Posterior vena cava (tissue), 2 donors: ENCODE measurements around the gene ZNF761. TPM values are rescaled to one million over a fixed set of nuclear protein-coding genes. Genes with fewer than 3 reads are reported as not detected.
"Not testable (repeated sequence)": the region's sequence is repeated elsewhere in the genome, so short reads cannot be mapped to it uniquely, and the experiment has no call there.

Experiments used
- DNase-seq: peaks from one replicate; pipeline ENCODE4 v3.0.0-alpha.2; 2020; ENCODE audit warnings: low spot score
- intact Hi-C, 2 donors: fragments of 100-400 bp; cut with DNase I; formaldehyde crosslinking; loops; one replicate each; pipeline versions ENCODE4 v1.14.1 to v1.14.2; 2022 to 2023
- long read RNA-seq, 2 donors: library from polyadenylated mRNA; unstranded; transcript quantifications; one replicate each; pipeline ENCODE4 v2.0.0, GENCODE V29; 2020 to 2021
- total RNA-seq, 2 donors: library from RNA; stranded (reverse); fragmentation: NEBNext Ultra II Directional; extraction: Animal tissue kit (Norgen Biotek cat#: 25700); gene quantifications; one replicate each; pipeline ENCODE4 v1.2.1, GENCODE V29; 2021
- donor health status: DM: yes; HTN: yes; CAD: no.
- donor health status: DM: yes; HTN: yes; CAD: no.

ZNF761 gene
- 1 to 10 TPM; 9.6 to 9.9 TPM for total RNA-seq
- long read RNA-seq, donor 1, partial matches to known transcripts, result 1 of 2 reads
- long read RNA-seq, donor 1, other reads (novel, unspliced or antisense), result 1 of 2 reads
- long read RNA-seq, donor 2, partial matches to known transcripts, result 0 of 1 reads
- long read RNA-seq, donor 2, other reads (novel, unspliced or antisense), result 1 of 1 reads

- DNase-seq, result peak; percentile 99
- intact Hi-C loops, result no loop called here
These were observed at the start of gene ZNF761 for GRCh38 chr19:53431399-53432087. Gene ZNF761 (plus strand): TSS chr19:53431984. CDS start chr19:53447269, 15,285 bp downstream.

GRCh38 chr19:53388168-53388567 lies 43.6 kb upstream of the ZNF761 start:
- DNase-seq, result no peak
- intact Hi-C loops, result no loop called here

GRCh38 chr19:53388904-53389303 lies 42.9 kb upstream of the ZNF761 start:
- intact Hi-C loops, result no loop called here

DNA sequence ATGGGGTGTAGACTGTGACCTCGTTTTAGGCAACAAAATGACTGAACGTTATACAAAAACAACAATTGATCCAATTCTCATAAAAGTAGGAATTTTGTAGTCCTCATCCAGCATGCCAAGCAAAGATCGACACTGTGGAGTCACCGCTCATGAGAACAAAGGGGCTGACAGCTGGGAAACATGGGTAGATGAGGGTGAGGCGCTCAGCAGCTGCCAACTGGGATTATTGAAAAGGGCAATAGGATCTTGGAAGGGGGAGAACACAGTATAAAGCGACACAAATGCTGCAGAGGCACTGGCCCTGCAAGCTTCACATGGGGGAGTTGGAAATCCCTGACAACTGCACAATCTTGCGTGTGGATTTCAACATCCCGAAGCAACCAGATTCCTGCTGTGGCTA lies 42.2 kb upstream of the ZNF761 start:
- intact Hi-C loops, result no loop called here
- DNase-seq, result no peak

More at GRCh38 chr19:53388904-53389303, 42.9 kb upstream of the ZNF761 start:
- no peak for DNase-seq

DNA sequence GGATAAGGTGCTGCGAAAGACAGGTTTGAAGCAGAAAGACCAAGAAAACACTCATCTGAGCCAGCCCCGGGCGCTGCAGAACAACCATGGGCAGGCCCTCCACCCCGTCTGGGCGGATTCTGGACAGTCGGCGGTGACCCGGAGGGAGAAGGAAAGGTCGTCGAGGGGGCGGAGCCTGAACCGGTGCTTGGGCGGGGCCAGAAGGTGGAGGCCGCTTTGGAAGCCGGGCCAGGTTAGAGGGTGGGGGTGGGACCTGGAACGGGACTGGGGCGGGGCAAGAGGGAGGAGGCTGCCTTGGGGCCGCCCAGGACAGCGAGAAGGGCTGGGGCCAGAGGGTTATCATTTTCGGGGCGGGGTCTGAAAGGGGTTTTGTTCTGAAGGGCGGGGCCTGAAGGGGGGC lies 41.8 kb upstream of the ZNF761 start:
- intact Hi-C loops, result no loop called here
- no peak for DNase-seq

DNA sequence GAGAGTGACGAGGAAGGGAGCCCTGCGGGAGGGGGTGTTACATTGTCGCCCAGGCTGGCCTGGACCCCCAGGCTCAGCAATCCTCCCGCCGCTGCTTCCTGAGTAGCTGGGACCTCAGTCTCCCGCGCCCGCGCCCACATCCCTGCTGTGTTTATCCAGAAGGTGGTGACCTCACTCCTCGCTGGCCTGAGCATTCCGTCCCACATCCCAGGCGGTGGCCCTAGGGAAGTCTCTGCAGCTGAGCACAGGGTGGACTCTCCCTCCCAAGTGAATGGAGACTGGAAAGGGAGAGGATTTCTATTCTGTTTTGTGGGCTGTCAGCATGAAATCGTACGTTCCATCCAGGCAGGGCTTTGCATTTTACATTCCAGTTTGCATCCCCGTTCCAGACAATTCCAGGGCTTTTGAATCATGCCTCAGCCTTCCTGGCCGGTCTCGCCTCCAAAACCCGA lies 37.2 kb upstream of the ZNF761 start:
- intact Hi-C loops, result no loop called here
- peak; percentile 83 for DNase-seq

DNA sequence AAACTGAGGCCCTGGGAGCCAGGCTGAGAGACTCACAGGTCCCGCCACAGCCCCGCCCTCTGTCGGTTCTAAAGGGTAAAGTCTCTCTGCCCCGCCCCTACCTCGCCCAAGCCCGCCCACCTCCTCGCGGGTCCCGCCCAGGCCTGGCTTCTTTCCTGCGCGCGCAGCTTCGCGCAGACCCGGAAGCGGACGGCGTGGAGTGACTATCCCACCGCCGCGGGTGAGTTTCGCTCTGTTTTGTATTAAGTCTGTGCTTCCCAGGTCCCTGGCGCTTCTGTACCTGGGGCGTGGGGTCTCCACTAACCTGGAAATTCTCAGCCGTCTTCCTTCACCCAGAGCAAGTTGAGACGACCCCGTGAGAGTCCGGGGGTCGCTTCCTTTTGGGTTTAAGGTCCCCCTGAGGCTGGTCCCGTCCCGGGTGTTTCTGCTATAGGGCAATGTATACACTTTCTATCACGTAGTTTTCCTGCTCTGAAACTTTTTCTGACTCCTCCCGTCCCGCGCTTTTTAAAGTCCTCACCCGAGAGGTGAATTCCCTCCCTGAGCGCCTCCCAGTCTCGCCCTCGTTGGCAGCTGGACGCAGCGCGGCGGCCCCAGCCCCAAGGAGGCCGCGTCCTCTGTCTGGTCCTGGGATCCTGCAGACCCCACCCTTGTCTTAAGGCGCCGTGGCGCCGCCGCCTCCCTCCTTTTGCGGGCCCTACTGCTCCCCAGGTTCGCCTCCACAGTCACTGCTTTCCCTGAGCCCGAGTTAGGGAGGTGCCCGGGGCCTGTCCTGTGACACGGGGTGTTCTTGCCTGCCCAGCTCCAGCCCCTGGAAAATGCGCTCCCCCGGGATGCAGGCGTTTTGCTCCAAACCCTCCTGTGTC lies 36.6 kb upstream of the ZNF761 start, which contains the start of gene ZNF765:
Gene ZNF765 (plus strand): TSS at position 176 of the 866 bp plus-strand sequence. CDS start 2,867 bp downstream, outside the sequence.
- DNase-seq, result peak; percentile 99
- intact Hi-C loops, result no loop called here

GRCh38 chr19:53395840-53396524 lies 35.8 kb upstream of the ZNF761 start:
- DNase-seq, intact Hi-C loops: not testable (repeated sequence)

DNA sequence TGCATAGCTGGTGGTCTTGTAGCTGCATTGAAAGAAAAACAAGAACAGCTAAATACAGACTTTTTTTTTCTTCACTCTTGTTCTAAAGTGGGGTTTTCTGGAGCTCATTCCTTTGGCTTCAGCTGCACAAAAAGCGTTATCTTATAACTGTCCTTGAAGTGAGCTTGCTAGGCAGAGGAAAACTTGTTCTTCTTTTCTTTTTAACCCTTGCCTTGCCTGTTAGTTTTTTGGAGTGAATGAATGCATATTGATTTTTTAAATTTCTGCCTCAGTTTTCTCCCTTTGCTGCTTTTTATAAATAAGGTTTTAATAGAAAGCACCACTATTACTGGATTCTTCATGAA lies 35.3 kb upstream of the ZNF761 start:
- intact Hi-C loops, result no loop called here
- no peak for DNase-seq

- DNase-seq, result not testable (repeated sequence)
These were observed 33.9 kb upstream of the ZNF761 start for GRCh38 chr19:53397918-53398317.

DNA sequence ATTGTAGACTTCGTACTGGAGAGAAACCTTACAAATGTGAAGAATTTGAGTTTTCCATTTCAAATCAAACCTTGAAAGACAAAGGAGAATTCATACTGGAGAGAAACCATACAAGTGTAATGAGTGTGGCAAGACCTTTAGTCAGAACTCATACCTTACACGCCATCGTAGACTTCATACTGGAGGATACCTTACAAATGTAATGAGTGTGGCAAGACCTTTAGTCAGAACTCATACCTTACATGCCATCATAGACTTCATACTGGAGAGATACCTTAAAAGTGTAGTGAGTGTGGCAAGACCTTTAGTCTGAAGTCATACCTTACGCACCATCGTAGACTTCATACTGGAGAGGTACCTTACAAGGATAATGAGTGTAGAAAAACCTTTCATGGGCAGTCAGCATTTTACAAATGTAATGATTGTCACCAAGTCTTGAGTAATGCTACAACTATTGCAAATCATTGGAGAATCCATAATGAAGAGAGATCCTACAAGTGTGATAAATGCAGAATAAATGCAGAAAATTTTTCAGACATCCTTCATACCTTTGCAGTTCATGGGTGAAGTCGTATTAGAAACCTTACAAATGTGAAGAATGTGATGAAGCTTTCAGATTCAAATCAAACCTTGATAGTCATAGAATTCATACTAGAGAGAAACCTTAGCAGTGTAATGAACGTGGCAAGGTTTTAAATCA lies 22.1 kb upstream of the ZNF761 start:
- intact Hi-C loops, result no loop called here
- no peak for DNase-seq

More at GRCh38 chr19:53397918-53398317, 33.9 kb upstream of the ZNF761 start:
- intact Hi-C loops, result not testable (repeated sequence)

- intact Hi-C loops, DNase-seq: not testable (repeated sequence)
These were observed 11.1 kb upstream of the ZNF761 start for GRCh38 chr19:53420520-53421315.

DNA sequence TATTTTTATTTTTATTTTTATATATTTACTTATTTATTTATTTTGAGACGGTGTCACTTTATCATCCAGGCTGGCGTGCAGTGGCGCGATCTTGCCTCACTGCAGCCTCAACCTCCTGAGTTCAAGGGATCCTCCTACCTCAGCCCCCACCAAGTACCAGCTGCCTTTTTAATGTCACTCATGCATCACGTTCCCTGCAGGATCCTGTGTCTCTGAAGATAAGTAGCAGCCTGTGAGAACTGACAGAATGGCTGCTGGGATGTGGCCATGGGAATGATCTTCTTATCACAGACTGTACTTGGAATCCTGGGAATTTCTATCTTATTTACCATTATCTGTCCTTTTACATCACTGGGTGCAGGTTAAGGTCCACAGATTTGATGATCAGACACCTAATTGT lies 9.2 kb upstream of the ZNF761 start:
- intact Hi-C loops, result no loop called here

DNA sequence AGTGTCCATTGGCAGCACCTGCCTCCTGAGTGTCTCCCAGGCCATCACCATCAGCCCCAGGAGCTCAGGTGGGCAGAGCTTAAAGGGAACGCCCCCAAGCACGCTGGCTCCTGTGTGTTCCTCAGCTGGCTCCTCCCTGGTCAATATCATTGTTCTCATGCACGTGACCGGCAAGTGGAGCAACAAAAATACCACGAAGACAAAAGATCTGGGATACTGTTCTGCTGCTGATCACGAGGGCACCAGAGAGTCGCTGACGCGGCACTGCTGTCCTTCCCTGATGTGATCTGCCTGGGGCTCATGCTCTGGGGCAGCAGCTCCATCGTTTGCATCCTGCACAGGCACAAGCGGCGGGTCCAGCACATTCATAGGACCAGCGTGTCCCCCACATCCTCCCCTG lies 8.7 kb upstream of the ZNF761 start:
- intact Hi-C loops, DNase-seq: not testable (repeated sequence)

More for the DNA sequence above, 9.2 kb upstream of the ZNF761 start:
- no peak for DNase-seq

GRCh38 chr19:53423680-53424079 lies 8.1 kb upstream of the ZNF761 start:
- intact Hi-C loops, DNase-seq: not testable (repeated sequence)

DNA sequence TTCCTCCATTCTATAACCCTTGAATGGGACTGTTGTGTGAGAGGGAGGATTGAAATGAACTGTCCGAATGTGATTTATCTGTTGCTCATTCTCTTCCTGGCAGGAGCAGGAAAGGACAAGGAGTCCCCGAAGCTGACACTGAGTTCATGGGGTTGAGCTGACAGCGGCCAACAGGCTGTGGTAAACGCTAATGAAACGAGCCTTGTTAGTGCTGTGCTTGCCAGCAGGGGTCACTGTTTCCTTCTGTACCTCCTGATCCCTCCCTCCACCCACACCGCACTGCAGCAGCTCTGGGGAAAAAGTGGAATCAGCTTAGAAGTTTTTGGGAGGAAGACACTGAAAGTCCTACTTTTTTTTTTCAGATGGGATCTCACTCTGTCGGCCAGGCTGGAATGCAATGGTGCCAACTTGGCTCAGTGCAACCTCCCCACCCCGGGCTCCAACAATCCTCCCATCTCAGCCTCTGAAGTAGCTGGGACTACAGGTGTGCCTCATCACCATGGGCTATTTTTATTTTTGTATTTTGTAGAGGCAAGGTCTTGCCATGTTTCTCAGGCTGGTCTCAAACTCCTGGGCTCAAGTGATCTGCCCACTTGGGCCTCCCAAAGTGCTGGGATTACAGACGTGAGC lies 6.7 kb upstream of the ZNF761 start:
- DNase-seq, result peak; percentile 90
- intact Hi-C loops, result no loop called here

DNA sequence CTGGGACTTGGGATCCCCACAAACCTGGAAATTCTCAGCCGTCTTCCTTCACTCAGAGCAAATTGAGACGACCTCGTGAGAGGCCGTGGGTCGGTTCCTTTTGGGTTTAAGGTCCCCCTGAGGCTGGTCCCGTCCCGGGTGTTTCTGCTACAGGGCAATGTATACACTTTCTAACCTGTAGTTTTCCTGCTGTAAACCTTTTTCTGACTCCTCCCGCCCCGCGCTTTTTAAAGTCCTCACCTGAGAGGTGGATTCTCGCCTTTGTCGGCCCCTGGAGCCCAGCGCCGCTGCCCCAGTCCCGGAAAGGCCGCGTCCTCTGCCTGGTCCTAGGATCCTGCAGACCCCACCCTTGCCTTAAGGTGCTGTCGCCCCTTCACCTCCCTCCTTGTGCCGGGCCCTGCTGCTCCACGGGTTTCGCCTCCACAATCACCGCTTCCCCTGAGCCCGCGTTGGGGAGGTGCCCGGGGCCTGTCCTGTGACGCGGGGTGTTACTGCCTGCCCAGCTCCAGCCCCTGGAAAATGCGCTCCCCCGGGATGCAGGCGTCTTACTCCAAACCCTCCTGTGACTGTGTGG lies 391 bp downstream of the ZNF761 start:
- no peak for DNase-seq
- intact Hi-C loops, result no loop called here
